ENCODE results near the gene INSM1.

GRCh38 chr20:20390393-20390792 is 22.5 kb downstream of the INSM1 start:
- TF ChIP-seq CTCF (IDR thresholded peaks at IDR 0.05) (no peak), REST (IDR thresholded peaks at IDR 0.05; ENCODE audit: insufficient read depth in 1 of 2, low read depth in 2 of 2, low read length in 1 of 2) (no peak), POLR2AphosphoS5 (IDR thresholded peaks at IDR 0.05; ENCODE audit: low read depth, low read length) (no peak), SIN3A (IDR thresholded peaks at IDR 0.05; ENCODE audit: borderline replicate concordance, insufficient read depth, low read depth, low read length) (no peak)
